AG09309 (cell line): Measurements from ENCODE around the gene MAD1L1.

Experiments
- DNase-seq: peaks from one replicate; pipeline ENCODE4 v3.0.0-alpha.2; 2010; ENCODE audit warnings: low read depth
- H3K4me3 ChIP-seq: 2 replicates; pipeline ENCODE4 v1.5.1; 2011; ENCODE audit warnings: mild to moderate bottlenecking, low read depth, low read length, moderate library complexity; ENCODE audit not compliant: control insufficient read depth
- TF ChIP-seq, protein P1 (sequence below): IDR thresholded peaks from 2 replicates; pipeline ENCODE4 v1.5.1; 2011; ENCODE audit warnings: mild to moderate bottlenecking, low read depth, low read length, inconsistent platforms; ENCODE audit not compliant: insufficient read depth, control insufficient read depth; ENCODE audit errors: missing control alignments

The MAD1L1 gene

DNA sequence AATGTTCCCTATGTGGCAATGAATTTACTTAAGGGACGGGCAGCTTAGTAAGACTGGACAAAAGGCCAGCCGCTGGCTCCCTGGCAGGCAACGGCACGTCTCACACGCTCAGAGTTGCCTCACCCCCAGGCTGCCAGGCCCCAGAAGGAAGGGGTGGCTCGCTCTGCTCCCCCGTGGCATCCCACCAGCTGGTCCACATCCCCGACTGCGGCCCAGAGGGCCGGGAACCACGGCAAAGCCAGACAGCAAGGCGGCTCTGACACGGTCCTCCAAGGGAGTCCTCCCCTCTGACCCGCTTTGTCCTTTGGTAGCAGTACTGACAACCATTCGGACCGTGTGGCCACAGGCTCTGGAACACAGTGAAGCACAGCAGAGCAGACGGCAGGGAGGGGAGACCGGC, 43.4 kb upstream of the MAD1L1 start:
- H3K4me3 ChIP-seq, result no peak overlapping the region
- TF ChIP-seq, protein P1, sequence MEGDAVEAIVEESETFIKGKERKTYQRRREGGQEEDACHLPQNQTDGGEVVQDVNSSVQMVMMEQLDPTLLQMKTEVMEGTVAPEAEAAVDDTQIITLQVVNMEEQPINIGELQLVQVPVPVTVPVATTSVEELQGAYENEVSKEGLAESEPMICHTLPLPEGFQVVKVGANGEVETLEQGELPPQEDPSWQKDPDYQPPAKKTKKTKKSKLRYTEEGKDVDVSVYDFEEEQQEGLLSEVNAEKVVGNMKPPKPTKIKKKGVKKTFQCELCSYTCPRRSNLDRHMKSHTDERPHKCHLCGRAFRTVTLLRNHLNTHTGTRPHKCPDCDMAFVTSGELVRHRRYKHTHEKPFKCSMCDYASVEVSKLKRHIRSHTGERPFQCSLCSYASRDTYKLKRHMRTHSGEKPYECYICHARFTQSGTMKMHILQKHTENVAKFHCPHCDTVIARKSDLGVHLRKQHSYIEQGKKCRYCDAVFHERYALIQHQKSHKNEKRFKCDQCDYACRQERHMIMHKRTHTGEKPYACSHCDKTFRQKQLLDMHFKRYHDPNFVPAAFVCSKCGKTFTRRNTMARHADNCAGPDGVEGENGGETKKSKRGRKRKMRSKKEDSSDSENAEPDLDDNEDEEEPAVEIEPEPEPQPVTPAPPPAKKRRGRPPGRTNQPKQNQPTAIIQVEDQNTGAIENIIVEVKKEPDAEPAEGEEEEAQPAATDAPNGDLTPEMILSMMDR, result no peak
- no peak for DNase-seq

DNA sequence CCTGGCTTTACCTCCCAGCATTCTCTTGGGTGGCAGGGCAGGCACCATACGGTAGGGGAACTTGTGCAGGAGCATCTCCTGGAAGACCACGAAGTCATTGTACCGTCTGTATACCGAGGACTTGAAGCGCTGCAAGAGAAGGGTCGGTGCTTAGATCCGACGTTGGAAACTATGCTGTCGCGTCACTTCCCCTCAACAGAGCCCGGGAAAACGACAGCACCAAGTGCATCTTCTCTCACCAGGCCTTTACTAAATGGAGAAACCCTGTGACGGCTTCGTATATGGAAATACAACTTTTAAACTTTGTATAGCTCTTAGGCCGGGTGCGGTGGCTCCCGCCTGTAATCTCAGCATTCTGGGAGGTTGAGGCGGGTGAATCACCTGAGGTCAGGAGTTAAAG, 42.4 kb upstream of the MAD1L1 start:
- no peak for DNase-seq
- TF ChIP-seq, protein P1, result no peak
- no peak overlapping the region for H3K4me3 ChIP-seq

DNA sequence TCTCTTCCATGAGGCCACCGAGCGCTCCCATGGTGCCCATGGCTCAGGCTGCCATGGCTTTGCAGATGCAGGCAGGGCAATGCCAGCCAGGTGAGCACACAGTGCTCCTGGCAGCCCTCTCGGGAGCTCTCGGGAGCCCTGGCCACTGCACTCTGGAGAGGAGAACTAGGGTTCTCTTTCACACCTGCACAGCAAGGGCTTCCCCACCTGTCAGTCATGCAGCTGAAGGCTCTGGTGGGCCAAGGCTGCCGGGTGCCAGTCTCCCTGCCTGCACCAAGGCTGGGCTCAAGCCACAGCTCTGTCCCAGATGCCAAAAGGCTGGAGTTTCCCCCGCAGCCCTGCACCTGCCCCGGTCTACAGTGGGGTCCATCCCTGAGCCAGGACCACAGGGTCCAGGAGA, 41.9 kb upstream of the MAD1L1 start:
- no peak overlapping the region for H3K4me3 ChIP-seq
- TF ChIP-seq, protein P1, result no peak
- no peak for DNase-seq

DNA sequence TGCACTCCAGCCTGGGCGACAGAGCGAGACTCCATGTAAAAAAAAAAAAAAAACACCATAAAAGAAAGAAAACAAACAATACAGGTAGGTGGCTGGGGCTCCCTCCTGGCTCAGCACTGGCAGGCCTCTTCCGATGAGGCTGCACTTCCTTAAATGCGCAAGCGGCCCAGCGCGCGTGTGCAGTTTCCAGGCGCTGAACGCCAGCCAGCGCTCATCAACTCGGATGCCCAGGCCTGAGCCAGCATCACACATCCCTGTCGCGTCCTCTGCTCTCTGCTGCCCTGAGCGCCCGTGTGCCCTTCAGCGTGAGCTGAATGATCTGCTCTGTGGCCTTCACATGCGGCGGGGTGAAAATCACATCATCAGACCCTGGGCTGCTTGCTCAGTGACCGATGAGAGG, 41.1 kb upstream of the MAD1L1 start:
- no peak overlapping the region for H3K4me3 ChIP-seq
- DNase-seq, result no peak
- TF ChIP-seq, protein P1, result no peak

DNA sequence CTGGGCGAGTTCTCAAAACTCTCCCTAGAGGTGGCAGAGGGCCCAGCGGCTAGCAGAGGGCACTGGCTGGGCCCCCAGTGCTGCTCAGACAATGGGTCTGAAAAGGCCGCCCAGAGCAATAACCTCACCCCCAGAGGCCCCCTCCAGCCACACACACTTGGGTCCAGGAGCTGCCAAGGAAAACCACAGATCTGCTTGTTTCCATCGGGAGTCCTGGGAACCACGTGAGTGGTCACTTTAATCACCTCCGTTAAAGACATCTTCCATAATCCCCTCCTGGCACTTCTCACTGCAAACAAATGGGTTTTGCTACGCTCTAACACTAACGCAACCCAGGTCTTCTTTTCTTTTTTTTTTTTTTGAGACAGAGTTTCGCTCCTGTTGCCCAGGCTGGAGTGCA, 39.3 kb upstream of the MAD1L1 start:
- H3K4me3 ChIP-seq, result no peak overlapping the region
- DNase-seq, result no peak
- TF ChIP-seq, protein P1, result no peak

DNA sequence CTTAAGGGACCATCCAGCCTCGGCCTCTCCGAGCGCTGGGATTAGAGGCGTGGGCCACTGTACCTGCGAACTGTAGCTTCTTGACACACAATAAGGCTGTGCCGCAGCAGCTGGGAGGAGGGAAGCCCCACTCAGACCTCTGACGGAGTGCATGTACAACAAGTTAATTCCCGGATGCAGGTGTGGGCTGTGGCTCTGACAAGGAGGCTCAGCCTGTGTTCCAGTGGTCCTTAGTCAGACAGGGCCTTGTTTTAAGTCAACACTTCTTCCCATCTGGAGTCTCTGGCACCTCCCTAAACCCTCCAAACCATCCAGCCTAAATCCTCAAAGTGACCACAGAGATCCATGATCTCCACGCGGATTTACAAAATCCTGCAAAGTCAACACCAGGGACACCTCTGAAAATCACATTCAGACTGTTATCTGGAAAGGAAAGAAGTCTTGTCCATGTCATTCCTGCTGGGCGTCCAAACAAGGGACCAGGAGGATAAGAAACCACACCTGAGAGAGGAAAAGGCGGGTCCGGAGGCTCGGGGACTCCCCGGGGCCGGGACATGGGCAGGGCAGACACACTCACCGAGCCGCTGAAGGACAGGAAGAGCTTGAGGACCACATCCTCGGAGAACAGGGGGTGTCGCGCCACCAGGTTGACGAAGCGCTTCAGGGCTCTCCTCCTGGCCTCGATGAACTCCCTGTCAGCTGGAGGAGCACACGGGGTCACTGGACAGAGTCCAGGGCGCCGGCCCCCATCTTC, 38.7 kb upstream of the MAD1L1 start:
- TF ChIP-seq, protein P1, result no peak
- no peak for DNase-seq
- no peak overlapping the region for H3K4me3 ChIP-seq
